ENCODE measurements around the gene JPH4. TPM values are rescaled to one million over a fixed set of nuclear protein-coding genes. Genes with fewer than 3 reads are reported as not detected.

JPH4 gene
- total RNA-seq, 1 donor from 2014 or later: 5.1 TPM

DNA sequence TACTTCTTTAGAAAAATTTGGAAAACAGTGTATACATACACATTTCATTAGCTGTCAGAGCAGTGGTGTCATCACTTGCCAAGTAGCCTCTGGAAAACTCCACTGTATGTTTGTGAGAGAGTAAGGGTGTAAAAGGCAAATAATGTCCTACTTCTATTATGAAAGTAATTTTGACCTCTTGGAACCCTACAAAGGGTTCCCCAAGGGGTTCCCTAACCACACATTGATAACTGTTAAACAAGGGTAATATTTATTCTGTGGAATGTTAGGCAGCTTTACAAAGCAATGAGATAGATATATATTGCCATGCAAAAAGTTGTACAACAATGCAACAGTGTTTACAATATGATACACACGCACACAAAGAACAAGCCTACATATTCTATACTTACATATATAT, 38.9 kb upstream of the JPH4 start:
- no peak overlapping the region for H3K27ac ChIP-seq
- intact Hi-C loops (cut with DNase I): no loop called here
- no peak overlapping the region for H3K4me3 ChIP-seq
- H3K36me3 ChIP-seq: no peaks in the 10 kb centered on the region
- no peaks in the 10 kb centered on the region for H3K4me1 ChIP-seq
- TF ChIP-seq, protein P1, sequence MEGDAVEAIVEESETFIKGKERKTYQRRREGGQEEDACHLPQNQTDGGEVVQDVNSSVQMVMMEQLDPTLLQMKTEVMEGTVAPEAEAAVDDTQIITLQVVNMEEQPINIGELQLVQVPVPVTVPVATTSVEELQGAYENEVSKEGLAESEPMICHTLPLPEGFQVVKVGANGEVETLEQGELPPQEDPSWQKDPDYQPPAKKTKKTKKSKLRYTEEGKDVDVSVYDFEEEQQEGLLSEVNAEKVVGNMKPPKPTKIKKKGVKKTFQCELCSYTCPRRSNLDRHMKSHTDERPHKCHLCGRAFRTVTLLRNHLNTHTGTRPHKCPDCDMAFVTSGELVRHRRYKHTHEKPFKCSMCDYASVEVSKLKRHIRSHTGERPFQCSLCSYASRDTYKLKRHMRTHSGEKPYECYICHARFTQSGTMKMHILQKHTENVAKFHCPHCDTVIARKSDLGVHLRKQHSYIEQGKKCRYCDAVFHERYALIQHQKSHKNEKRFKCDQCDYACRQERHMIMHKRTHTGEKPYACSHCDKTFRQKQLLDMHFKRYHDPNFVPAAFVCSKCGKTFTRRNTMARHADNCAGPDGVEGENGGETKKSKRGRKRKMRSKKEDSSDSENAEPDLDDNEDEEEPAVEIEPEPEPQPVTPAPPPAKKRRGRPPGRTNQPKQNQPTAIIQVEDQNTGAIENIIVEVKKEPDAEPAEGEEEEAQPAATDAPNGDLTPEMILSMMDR (IDR thresholded peaks at IDR 0.05): no peak
- ATAC-seq (no peak), DNase-seq (no peak)
- H3K27me3 ChIP-seq (ENCODE audit: low read depth): no peaks in the 10 kb centered on the region
- H3K9me3 ChIP-seq: no peaks in the 10 kb centered on the region

DNA sequence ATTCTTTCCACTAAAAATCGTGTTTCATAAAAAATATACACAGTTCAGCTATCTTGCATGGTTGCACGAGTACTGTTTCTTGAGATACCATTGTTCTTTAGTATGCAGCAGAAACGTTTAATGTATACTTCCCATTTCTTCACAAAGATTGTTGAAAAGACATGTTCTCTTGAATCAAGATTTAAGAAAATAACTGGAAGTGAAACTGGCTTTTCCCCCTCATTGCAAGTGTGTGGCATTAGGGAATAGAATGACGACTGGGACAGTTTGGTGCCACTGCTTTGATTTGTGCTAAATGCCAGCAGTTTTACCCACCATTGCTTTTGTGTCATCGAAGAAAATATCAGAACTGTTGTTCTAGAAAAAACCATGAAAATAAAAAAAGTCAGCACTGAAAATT, 37.3 kb upstream of the JPH4 start:
- peaks cover under 1% of the 10 kb centered on the region for H3K4me1 ChIP-seq
- intact Hi-C loops (cut with DNase I): no loop called here
- TF ChIP-seq, protein P1 (IDR thresholded peaks at IDR 0.05): no peak
- H3K9me3 ChIP-seq: no peaks in the 10 kb centered on the region
- no peak overlapping the region for H3K27ac ChIP-seq
- H3K36me3 ChIP-seq: no peaks in the 10 kb centered on the region
- no peak for DNase-seq
- ATAC-seq: no peak
- no peaks in the 10 kb centered on the region for H3K27me3 ChIP-seq (ENCODE audit: low read depth)
- no peak overlapping the region for H3K4me3 ChIP-seq

DNA sequence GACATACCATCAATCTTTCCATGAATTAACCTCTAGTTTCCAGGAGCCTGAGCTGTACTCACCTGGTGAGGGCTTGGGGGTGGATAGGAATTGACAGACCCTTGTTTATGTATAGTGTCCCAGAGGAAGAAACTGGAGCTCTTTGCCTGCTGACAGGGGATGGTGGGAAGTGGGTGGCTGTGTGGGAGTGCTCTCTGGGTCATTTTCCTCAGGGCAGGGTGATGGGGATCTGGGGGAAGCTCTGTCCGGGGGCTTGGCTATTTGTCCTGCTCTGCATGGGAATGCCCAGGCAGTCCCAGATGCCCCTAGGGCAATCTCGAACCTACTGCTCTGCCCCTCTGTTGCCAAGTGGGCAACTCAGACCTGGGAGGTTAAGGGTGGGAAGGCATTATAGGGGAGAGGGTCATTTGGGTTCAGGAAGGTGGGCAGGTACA, 35.8 kb upstream of the JPH4 start:
- intact Hi-C loops (cut with DNase I): no loop called here
- H3K4me3 ChIP-seq: peak overlapping the region; percentile 38
- ATAC-seq (no peak), DNase-seq (no peak)
- peaks cover 3% of the 10 kb centered on the region for H3K4me1 ChIP-seq
- H3K27me3 ChIP-seq (ENCODE audit: low read depth): no peaks in the 10 kb centered on the region
- no peaks in the 10 kb centered on the region for H3K9me3 ChIP-seq
- no peaks in the 10 kb centered on the region for H3K36me3 ChIP-seq
- peak overlapping the region; percentile 18 for H3K27ac ChIP-seq
- TF ChIP-seq, protein P1 (IDR thresholded peaks at IDR 0.05): no peak

DNA sequence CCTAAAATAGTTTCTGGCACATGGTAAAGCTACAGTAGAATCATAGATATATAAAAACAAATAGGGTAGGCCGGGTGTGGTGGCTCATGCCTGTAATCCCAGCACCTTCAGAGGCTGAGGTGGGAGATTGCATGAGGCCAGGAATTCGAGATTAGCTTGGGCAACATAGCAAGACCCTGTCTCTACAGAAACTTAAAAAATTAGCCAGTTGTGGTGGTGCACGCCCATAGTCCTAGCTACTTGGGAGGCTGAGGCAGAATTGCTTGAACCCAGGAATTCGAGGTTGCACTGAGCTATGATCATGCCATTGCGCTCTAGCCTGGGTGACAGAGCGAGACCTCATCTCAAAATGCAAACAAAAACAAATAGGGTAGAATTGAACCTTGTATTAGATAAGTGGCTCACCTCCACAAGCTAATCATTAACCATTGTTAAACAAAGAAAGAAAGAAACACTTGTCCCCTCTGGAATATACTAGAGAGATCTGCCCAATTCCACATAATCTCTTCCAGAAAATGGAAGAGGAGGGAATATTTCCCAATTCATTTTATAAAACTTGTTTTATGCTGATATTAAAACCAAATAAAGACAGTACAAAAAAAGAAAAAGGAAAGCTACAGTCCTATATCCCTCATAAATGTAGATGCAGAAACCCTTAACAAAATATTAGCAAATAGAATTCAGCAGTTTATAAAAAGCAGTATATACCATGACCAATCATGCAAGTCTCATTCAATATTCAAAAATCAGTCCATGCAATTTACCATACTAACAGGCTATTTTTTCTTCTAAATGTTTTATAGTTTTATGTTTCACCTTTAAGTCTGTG, 34.9 kb upstream of the JPH4 start:
- Histone ChIP-seq H3K27me3 (ENCODE audit: low read depth) (no peaks in the 10 kb centered on the region), H3K27ac (peak overlapping the region; percentile 67), H3K36me3 (no peaks in the 10 kb centered on the region), H3K4me3 (peak overlapping the region; percentile 38), H3K4me1 (peaks cover 3% of the 10 kb centered on the region), H3K9me3 (no peaks in the 10 kb centered on the region)
- intact Hi-C loops (cut with DNase I): no loop called here
- TF ChIP-seq, protein P1 (IDR thresholded peaks at IDR 0.05): no peak
- no peak for DNase-seq
- no peak for ATAC-seq

DNA sequence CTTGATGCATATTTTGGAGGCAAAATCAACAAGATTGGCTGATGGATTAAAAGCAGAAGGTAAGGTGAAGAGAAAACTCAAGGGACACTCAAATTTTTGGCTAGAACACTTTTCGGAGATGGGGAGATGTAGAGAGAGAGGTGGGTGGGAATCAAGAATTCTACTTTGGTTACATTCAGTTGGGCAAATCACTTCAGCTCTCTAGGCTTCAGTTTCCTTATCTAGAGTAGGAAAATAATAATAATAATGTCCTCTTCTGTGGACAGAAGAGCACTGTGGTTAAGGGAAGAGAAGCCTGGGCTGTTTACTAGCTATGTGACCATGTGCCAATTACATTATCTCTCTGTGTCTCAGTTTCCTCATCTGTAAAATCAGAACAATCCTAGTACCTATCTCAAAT, 34.2 kb upstream of the JPH4 start:
- no peak for DNase-seq
- no peaks in the 10 kb centered on the region for H3K27me3 ChIP-seq (ENCODE audit: low read depth)
- H3K36me3 ChIP-seq: no peaks in the 10 kb centered on the region
- peaks cover 3% of the 10 kb centered on the region for H3K4me1 ChIP-seq
- ATAC-seq: no peak
- H3K9me3 ChIP-seq: no peaks in the 10 kb centered on the region
- peak overlapping the region; percentile 38 for H3K4me3 ChIP-seq
- H3K27ac ChIP-seq: peak overlapping the region; percentile 67
- intact Hi-C loops (cut with DNase I): no loop called here
- TF ChIP-seq, protein P1 (IDR thresholded peaks at IDR 0.05): no peak
